ENCODE results near the gene LMBR1.
"Not testable (repeated sequence)": the region's sequence is repeated elsewhere in the genome, so short reads cannot be mapped to it uniquely, and the experiment has no call there.

LMBR1 gene

GRCh38 chr7:156639426-156640256 is 253.3 kb downstream of the LMBR1 start:
- Histone ChIP-seq H3K4me3 (ENCODE audit: low read depth, low read length) (peak overlapping the region; percentile 86), H3K9me3 (ENCODE audit: control insufficient read depth, insufficient read depth, low read depth, low read length) (peaks cover 9% of the 10 kb centered on the region; the same call in 1 of the 2 replicates), H3K36me3 (ENCODE audit: control insufficient read depth, insufficient read depth, low read length) (no peaks in the 10 kb centered on the region), H3K4me1 (ENCODE audit: control insufficient read depth, insufficient read depth, low read length) (0 out of 2 replicates have a peak, but pooled peaks cover 8% of the 10 kb centered on the region), H3K27ac (ENCODE audit: low read depth, low read length) (no peak overlapping the region), H3K27me3 (ENCODE audit: control insufficient read depth, insufficient read depth, low read length) (peaks cover 15% of the 10 kb centered on the region), H3K9ac (ENCODE audit: low read length) (peak overlapping the region; percentile 40)

GRCh38 chr7:156638443-156639077 is 254.4 kb downstream of the LMBR1 start:
- H3K9me3 ChIP-seq (ENCODE audit: control insufficient read depth, insufficient read depth, low read depth, low read length) = peaks cover 9% of the 10 kb centered on the region; the same call in 1 of the 2 replicates
- H3K4me3 ChIP-seq (ENCODE audit: low read depth, low read length) = no peak overlapping the region
- H3K27me3 ChIP-seq (ENCODE audit: control insufficient read depth, insufficient read depth, low read length) = peaks cover 15% of the 10 kb centered on the region
- H3K36me3 ChIP-seq (ENCODE audit: control insufficient read depth, insufficient read depth, low read length) = no peaks in the 10 kb centered on the region
- H3K27ac ChIP-seq (ENCODE audit: low read depth, low read length) = no peak overlapping the region
- H3K9ac ChIP-seq (ENCODE audit: low read length) = no peak overlapping the region
- 0 out of 2 replicates have a peak, but pooled peaks cover 8% of the 10 kb centered on the region for H3K4me1 ChIP-seq (ENCODE audit: control insufficient read depth, insufficient read depth, low read length)

GRCh38 chr7:156637093-156637492 is 255.9 kb downstream of the LMBR1 start:
- H3K4me1 ChIP-seq (ENCODE audit: control insufficient read depth, insufficient read depth, low read length); H3K4me3 ChIP-seq (ENCODE audit: low read depth, low read length); H3K9me3 ChIP-seq (ENCODE audit: control insufficient read depth, insufficient read depth, low read depth, low read length); H3K36me3 ChIP-seq (ENCODE audit: control insufficient read depth, insufficient read depth, low read length); H3K27ac ChIP-seq (ENCODE audit: low read depth, low read length); H3K9ac ChIP-seq (ENCODE audit: low read length): not testable (repeated sequence)
- peaks cover 15% of the 10 kb centered on the region for H3K27me3 ChIP-seq (ENCODE audit: control insufficient read depth, insufficient read depth, low read length)

- Histone ChIP-seq H3K9ac (ENCODE audit: low read length) (no peak overlapping the region), H3K4me1 (ENCODE audit: control insufficient read depth, insufficient read depth, low read length) (no peaks in the 10 kb centered on the region), H3K4me3 (ENCODE audit: low read depth, low read length) (no peak overlapping the region), H3K36me3 (ENCODE audit: control insufficient read depth, insufficient read depth, low read length) (no peaks in the 10 kb centered on the region), H3K9me3 (ENCODE audit: control insufficient read depth, insufficient read depth, low read depth, low read length) (peaks cover 9% of the 10 kb centered on the region; the same call in 1 of the 2 replicates), H3K27me3 (ENCODE audit: control insufficient read depth, insufficient read depth, low read length) (peaks cover 6% of the 10 kb centered on the region; the same call in 1 of the 2 replicates), H3K27ac (ENCODE audit: low read depth, low read length) (no peak overlapping the region)
Measured at GRCh38 chr7:156635529-156636385, 257.2 kb downstream of the LMBR1 start.

- H3K27ac ChIP-seq (ENCODE audit: low read depth, low read length) = no peak overlapping the region
- H3K9me3 ChIP-seq (ENCODE audit: control insufficient read depth, insufficient read depth, low read depth, low read length) = peaks cover 17% of the 10 kb centered on the region
- H3K4me1 ChIP-seq (ENCODE audit: control insufficient read depth, insufficient read depth, low read length) = no peaks in the 10 kb centered on the region
- H3K4me3 ChIP-seq (ENCODE audit: low read depth, low read length) = no peak overlapping the region
- H3K36me3 ChIP-seq (ENCODE audit: control insufficient read depth, insufficient read depth, low read length) = no peaks in the 10 kb centered on the region
- H3K27me3 ChIP-seq (ENCODE audit: control insufficient read depth, insufficient read depth, low read length) = no peaks in the 10 kb centered on the region
- no peak overlapping the region for H3K9ac ChIP-seq (ENCODE audit: low read length)
Measured at GRCh38 chr7:156634117-156634516, 258.9 kb downstream of the LMBR1 start.

- Histone ChIP-seq H3K9me3 (ENCODE audit: control insufficient read depth, insufficient read depth, low read depth, low read length) (peaks cover 29% of the 10 kb centered on the region), H3K4me1 (ENCODE audit: control insufficient read depth, insufficient read depth, low read length) (no peaks in the 10 kb centered on the region; the same call in 1 of the 2 replicates), H3K36me3 (ENCODE audit: control insufficient read depth, insufficient read depth, low read length) (no peaks in the 10 kb centered on the region), H3K9ac (ENCODE audit: low read length) (no peak overlapping the region), H3K27me3 (ENCODE audit: control insufficient read depth, insufficient read depth, low read length) (no peaks in the 10 kb centered on the region), H3K4me3 (ENCODE audit: low read depth, low read length) (no peak overlapping the region), H3K27ac (ENCODE audit: low read depth, low read length) (no peak overlapping the region)
Measured at GRCh38 chr7:156629873-156630272, 263.1 kb downstream of the LMBR1 start.

- no peaks in the 10 kb centered on the region; the same call in 1 of the 2 replicates for H3K4me1 ChIP-seq (ENCODE audit: control insufficient read depth, insufficient read depth, low read length)
- H3K9ac ChIP-seq (ENCODE audit: low read length) = no peak overlapping the region
- H3K27ac ChIP-seq (ENCODE audit: low read depth, low read length) = no peak overlapping the region
- H3K4me3 ChIP-seq (ENCODE audit: low read depth, low read length) = no peak overlapping the region
- H3K9me3 ChIP-seq (ENCODE audit: control insufficient read depth, insufficient read depth, low read depth, low read length) = peaks cover 29% of the 10 kb centered on the region
- no peaks in the 10 kb centered on the region for H3K36me3 ChIP-seq (ENCODE audit: control insufficient read depth, insufficient read depth, low read length)
- no peaks in the 10 kb centered on the region for H3K27me3 ChIP-seq (ENCODE audit: control insufficient read depth, insufficient read depth, low read length)
Measured at GRCh38 chr7:156628562-156628961, 264.4 kb downstream of the LMBR1 start.

All from HUES6 (cell line).